K562 (cell line): ENCODE results near the gene SHF. TPM values are rescaled to one million over a fixed set of nuclear protein-coding genes. Genes with fewer than 3 reads are reported as not detected.

Experiments
- CTCF ChIP-seq, 3 experiments: IDR thresholded peaks in 2 of 3; conservative IDR thresholded peaks in 1 of 3; 2 replicates each; pipeline ENCODE4 v1.5.1; 2011 to 2012; ENCODE audit warnings: low read length in 3 of 3, mild to moderate bottlenecking in 3 of 3, control low read depth in 2 of 3, improper control_type of control experiment in 1 of 3, inconsistent platforms in 1 of 3, low read depth in 1 of 3, mixed read lengths in 1 of 3, moderate library complexity in 1 of 3; ENCODE audit not compliant: insufficient read depth in 2 of 3
- E2F4 ChIP-seq: sonication (generic); formaldehyde crosslinking; IDR thresholded peaks from 2 replicates; pipeline ENCODE4 v1.8.0; 2022; ENCODE audit warnings: mild to moderate bottlenecking, low read depth, missing genetic modification reagents
- FOXJ2 ChIP-seq: fragments of 200-800 bp; sonication (Bioruptor generic); IDR thresholded peaks from 2 replicates; pipeline ENCODE4 v1.6.1; 2016; ENCODE audit warnings: missing genetic modification characterization, missing compliant biosample characterization
- FOXK1 ChIP-seq: sonication (generic); formaldehyde crosslinking; IDR thresholded peaks from 2 replicates; pipeline ENCODE4 v1.8.0; 2022; ENCODE audit warnings: missing genetic modification reagents, mild to moderate bottlenecking, borderline replicate concordance
- GTF3C2 ChIP-seq: IDR thresholded peaks from 3 replicates; pipeline ENCODE4 v1.6.1; 2011; ENCODE audit warnings: borderline replicate concordance, mild to moderate bottlenecking, moderate library complexity; ENCODE audit not compliant: insufficient read length; ENCODE audit errors: extremely low read depth
- PHF8 ChIP-seq: fragments of 200-600 bp; sonication (generic); IDR thresholded peaks from 2 replicates; pipeline ENCODE4 v1.6.1; 2012; ENCODE audit warnings: mixed run types, mild to moderate bottlenecking, inconsistent platforms, low read length, moderate library complexity, borderline replicate concordance
- THAP12 ChIP-seq: fragments of 250-450 bp; sonication (Bioruptor Pico); IDR thresholded peaks from 2 replicates; pipeline ENCODE4 v1.9.0; 2021; ENCODE audit warnings: mild to moderate bottlenecking, inconsistent platforms
- ZFX ChIP-seq: sonication (generic); formaldehyde crosslinking; IDR thresholded peaks from 2 replicates; pipeline ENCODE4 v1.8.0; 2022; ENCODE audit warnings: mild to moderate bottlenecking, missing genetic modification reagents, moderate library complexity
- ZMIZ1 ChIP-seq, 2 experiments: fragments of 150-350 bp in 1 of 2; IDR thresholded peaks; 2 replicates each; pipeline ENCODE4 v1.6.1; 2012 to 2016; ENCODE audit warnings: low read depth in 2 of 2, low read length in 2 of 2, mild to moderate bottlenecking in 1 of 2, moderate library complexity in 1 of 2
- polyA plus RNA-seq, 8 experiments: library from polyadenylated mRNA; depleted of rRNA in 4 of 8; stranded (reverse) in 5 of 8; unstranded in 3 of 8; fragments of >200 nt; fragmentation: Nextera tagmentation in 2 of 8; fragmentation: Illumina TruSeq in 1 of 8; extraction: Ambion mirVana in 2 of 8; extraction: Trizol in 1 of 8; gene quantifications; 2 replicates each; pipeline versions ENCODE4 v1.2.1 to v1.2.3, GENCODE V29; 2011 to 2014; ENCODE audit warnings: inconsistent platforms in 1 of 8, missing spikeins in 1 of 8
- total RNA-seq, 7 experiments: library from RNA; depleted of rRNA in 6 of 7; stranded (reverse); fragments of >200 nt in 6 of 7; fragmentation: Illumina TruSeq in 2 of 7; extraction: Trizol in 2 of 7; gene quantifications; 2 replicates each; pipeline versions ENCODE4 v1.2.1 to v1.2.3, GENCODE V29; 2011 to 2021; ENCODE audit warnings: low replicate concordance in 1 of 7

Gene SHF
- total and polyA plus RNA-seq, 9 of the 15 experiments (the other 6 are each of a cell fraction or from before 2014, with no cell fraction given), result 0.51 to 2.2 (median 0.85) TPM; not detected in 2

GRCh38 chr15:45200799-45201556, 13.2 kb upstream of the SHF start (continued):
- TF ChIP-seq THAP12 (CRISPR knock-in tag) (no peak), GTF3C2 (peak; percentile 85), E2F4 (CRISPR knock-in tag) (peak; percentile 51; the same call in 1 of the 2 replicates), ZMIZ1 (IDR thresholded peaks at IDR 0.05; ENCODE audit: low read depth in 2 of 2, low read length in 2 of 2) (no peak), PHF8 (peak; percentile 52; the same call in 1 of the 2 replicates), CTCF (IDR thresholded peaks at IDR 0.05 in 2 of 3, conservative IDR thresholded peaks at IDR 0.05 in 1 of 3; ENCODE audit: insufficient read depth in 2 of 3, low read depth in 1 of 3, low read length in 3 of 3) (no peak), FOXJ2 (tag) (peak; percentile 60; the same call in 1 of the 2 replicates), FOXK1 (no peak), ZFX (CRISPR knock-in tag) (peak; percentile 75)
